GM12892 (cell line): ENCODE results near the gene PIP4K2A.

Source experiments
- DNase-seq: peaks from one replicate; pipeline ENCODE4 v3.0.0; 2011; ENCODE audit not compliant: insufficient read length
- FAIRE-seq: peaks from 2 replicates; lab custom pipeline; 2011; peaks lifted over from hg19 to GRCh38; lab: Jason Lieb, UNC
- POLR2A ChIP-seq: IDR thresholded peaks from 2 replicates; pipeline ENCODE4 v1.6.1; 2011; ENCODE audit warnings: low read depth, low read length, control low read depth
- POLR2AphosphoS5 ChIP-seq: IDR thresholded peaks from 2 replicates; pipeline ENCODE4 v1.6.1; 2011; ENCODE audit warnings: low read depth, low read length, control low read depth
- TAF1 ChIP-seq: IDR thresholded peaks from 2 replicates; pipeline ENCODE4 v1.6.1; 2011; ENCODE audit warnings: low read depth, mild to moderate bottlenecking, control low read depth, low read length, borderline replicate concordance

The PIP4K2A gene

DNA sequence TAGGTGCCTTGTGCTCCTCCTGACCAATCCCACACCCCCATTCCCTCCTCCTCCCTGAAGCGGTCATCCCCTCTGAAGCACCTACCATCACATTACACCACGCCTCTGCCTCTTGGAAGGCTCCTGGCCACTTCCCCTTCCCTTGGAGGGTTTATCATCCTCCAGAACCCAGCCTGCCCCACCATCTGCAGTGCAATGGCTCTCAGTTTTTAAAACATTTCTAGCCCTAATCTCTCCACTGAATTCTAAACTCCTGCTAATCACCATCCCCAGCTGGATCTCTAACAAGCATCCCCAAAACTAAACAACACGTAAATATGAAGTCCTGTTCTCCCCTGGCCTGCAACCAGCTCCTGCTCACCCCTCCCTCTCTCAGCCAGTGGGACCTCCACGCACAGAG is 70.6 kb downstream of the PIP4K2A start:
- FAIRE-seq (no peak), DNase-seq (no peak)
- TF ChIP-seq POLR2A: no peak
- TF ChIP-seq TAF1: no peak
- no peak for TF ChIP-seq POLR2AphosphoS5

DNA sequence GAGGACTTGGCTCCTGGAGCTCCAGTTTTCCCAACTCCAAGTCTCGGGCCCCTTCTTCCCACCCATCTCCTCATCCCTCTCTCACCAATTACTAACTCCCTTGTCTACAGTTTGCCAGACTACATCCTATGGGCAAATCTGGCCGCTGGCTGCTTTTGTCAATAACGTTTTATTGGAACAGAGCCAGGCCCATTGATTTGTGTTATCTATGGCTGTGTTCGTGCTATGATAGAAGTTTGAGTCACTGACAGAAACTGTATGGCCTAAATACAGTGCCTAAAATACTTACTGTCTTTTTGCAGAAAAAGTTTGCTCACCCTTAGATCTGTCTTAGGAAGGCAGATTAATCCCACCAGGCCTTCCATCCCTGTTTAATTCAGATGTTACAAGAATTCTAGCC is 71.3 kb downstream of the PIP4K2A start:
- no peak for FAIRE-seq
- DNase-seq: no peak
- TF ChIP-seq POLR2AphosphoS5: no peak
- no peak for TF ChIP-seq POLR2A
- TF ChIP-seq TAF1: no peak

DNA sequence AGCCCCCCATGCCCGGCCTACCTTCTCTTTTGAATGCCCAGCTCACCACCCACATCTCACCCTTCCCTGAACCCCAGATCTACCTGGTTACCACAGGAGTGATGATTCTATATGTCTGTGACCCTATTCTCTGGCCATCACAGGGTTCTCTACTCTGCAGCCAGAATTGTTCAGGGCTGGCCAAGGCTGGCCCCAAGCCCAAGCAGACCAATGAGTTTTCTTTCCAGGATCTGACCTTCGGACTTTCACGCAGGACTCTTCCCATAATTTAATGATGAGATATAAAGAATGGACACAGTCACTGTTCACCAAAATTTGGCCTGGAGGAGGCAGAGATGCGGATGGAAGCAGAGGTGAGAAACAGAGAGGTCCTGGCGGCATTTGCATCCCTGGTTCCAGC is 72.6 kb downstream of the PIP4K2A start:
- DNase-seq (no peak), FAIRE-seq (no peak)
- TF ChIP-seq POLR2A: no peak
- TF ChIP-seq TAF1: no peak

DNA sequence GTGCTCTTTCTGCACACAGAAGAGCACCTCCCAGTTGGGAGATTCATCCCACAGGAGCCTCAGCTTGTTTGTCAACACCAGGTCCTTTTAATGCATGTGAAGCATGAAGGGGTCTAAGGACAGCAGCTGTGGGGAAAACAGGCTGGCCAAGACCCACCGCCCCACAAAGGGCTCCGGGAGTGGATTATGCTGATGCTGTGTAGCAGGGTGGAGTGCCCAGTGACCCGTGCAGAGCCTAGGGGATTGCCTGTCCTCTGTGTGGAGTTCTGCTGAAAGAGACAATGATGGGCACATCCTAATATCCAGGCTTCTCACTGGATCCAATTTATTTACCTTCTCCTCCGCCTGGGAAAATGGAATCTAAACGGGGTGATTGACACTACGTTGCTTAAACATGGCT is 74.0 kb downstream of the PIP4K2A start:
- no peak for TF ChIP-seq POLR2AphosphoS5
- TF ChIP-seq TAF1: no peak
- no peak for TF ChIP-seq POLR2A
- no peak for DNase-seq
- no peak for FAIRE-seq

DNA sequence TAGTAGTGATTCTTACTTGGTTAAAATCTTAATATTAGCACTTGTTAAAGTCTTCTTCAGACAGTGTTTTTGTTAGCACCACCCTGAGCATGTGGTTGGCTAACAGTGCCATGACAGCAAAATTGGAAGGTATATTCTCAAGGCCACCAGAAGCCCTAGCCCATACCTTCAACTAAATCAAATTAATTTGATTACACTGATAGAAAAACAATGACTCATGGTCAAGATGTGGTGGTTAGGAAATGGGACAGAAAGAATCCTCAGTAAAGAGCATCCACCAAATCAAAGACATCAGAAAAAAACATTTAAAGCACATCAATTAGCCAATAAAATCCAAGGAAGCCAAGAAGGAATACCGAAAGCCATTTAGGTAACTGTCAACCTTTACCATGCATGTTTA is 75.5 kb downstream of the PIP4K2A start:
- no peak for FAIRE-seq
- DNase-seq: no peak
- TF ChIP-seq POLR2A: no peak
- no peak for TF ChIP-seq TAF1
- TF ChIP-seq POLR2AphosphoS5: no peak

DNA sequence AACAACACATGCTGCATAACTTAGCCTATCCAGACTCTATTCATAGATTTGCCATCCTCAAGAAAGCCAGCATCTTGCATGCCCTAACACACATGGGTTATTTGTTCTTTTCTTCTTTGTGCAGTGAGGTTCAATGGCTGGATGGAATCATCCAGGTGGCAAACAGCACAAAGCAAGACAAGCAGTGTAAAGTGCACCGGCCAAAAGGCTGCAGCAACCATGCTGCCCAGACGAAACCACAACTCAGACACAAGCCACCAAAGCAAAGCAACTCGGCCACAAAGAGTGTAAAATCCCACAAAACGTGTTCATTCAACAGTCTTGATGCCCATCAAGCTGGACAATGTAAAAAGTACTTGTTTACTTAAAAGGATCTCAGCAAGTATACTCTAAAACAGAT is 76.9 kb downstream of the PIP4K2A start:
- no peak for DNase-seq
- peak; percentile 87 for FAIRE-seq
- TF ChIP-seq POLR2AphosphoS5 (no peak), POLR2A (no peak), TAF1 (no peak)

DNA sequence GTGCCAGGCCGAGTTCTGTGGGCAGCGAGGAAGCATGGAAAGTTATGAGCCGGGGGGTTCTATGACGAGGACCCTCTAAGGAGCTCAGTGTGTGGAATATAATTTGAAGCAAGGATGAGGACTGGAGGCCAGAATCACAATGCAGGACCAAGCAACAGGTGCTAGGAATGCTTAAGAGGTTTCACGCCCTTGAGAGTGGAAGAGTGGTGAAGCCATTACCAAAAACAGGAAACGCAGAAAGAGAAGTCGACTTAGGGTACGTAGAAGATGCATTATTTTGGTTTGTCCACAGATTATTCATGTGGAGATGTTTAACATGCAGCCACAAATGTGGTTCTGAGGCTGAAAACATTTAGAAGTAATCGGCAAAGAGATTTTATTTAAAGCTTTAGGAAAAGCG is 78.7 kb downstream of the PIP4K2A start:
- no peak for DNase-seq
- TF ChIP-seq POLR2A: no peak
- TF ChIP-seq POLR2AphosphoS5: no peak
- no peak for TF ChIP-seq TAF1
- peak; percentile 30 for FAIRE-seq

DNA sequence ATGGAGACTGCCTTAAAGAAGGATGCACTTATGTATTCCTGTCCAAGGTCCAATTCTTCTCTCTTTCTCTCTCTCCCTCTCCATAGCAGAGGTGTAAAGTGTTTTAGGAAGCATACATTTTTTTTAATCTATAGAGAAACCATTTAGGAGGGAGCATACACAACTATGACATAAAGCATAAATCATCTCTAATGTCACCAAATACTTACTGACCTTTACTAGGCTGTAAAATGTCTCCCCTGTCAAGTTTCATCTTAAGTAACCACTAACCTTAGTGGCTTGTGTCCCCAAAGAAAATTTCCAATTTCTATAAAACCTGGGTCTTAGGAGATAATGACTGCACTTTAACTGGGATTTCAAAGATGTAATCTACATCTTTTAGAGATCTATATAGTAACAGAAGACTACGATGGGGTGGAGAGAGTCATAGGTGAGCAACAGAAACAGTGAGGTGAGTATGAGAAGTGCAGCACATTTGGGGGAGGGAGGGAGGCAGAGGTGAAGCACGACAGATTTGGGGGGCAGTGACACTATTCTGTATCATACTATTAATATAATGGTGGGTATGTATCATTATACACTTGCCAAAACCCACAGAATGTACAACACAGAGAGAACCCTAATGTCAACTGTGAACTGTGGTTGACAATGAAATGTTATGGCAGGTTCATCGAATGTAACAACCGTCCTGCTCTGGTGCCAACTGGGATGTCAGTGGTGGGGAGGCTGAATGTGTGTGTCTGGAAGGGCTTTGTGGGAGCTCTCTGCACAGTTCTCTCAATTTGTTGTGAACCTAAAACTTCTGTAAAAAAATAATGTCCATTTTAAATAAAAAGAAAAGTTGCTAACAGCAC is 79.5 kb downstream of the PIP4K2A start:
- FAIRE-seq: no peak
- DNase-seq: no peak
- TF ChIP-seq TAF1: no peak
- TF ChIP-seq POLR2AphosphoS5: no peak
- no peak for TF ChIP-seq POLR2A

DNA sequence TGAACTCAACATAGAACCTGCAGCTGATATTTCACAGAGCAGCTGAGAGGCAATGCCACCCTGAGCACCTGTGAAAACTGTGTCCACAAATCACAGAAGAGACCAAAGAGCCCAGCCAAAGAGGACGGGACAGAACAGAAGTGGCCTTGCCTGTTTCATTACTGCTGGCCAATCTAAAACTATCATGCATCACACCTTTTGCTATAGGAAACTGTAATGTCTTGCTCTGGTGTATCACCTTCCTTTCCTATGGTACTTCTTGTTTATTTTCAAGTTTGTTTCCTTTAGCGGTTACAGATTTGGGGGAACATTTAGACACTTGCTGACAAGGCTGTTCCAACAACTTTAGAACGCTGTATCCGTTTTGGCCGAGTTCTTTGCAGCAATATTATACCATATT is 80.3 kb downstream of the PIP4K2A start:
- DNase-seq (no peak), FAIRE-seq (peak; percentile 61)
- TF ChIP-seq POLR2A: no peak
- TF ChIP-seq POLR2AphosphoS5: no peak
- TF ChIP-seq TAF1: no peak

DNA sequence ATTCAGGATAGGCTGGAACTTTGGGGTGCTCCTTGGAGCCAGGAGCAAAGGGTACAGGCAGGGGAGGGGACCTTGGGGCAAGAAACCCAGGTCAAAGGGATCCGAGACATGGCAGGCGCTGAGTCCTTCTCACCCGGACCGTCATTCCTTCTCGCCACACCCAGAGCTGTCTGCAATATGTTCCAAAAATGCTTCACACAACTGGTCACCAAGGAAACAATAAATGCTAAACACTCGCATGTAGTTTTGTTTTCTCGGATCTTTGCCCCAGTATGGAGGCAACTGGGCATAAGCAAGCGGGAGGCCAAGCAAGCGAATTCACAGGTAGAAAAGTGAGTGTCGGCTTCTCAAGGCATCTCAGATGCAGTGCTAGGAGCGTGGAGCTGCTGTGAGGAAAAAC is 80.8 kb downstream of the PIP4K2A start:
- TF ChIP-seq POLR2A (no peak), POLR2AphosphoS5 (no peak), TAF1 (no peak)
- FAIRE-seq (no peak), DNase-seq (no peak)

DNA sequence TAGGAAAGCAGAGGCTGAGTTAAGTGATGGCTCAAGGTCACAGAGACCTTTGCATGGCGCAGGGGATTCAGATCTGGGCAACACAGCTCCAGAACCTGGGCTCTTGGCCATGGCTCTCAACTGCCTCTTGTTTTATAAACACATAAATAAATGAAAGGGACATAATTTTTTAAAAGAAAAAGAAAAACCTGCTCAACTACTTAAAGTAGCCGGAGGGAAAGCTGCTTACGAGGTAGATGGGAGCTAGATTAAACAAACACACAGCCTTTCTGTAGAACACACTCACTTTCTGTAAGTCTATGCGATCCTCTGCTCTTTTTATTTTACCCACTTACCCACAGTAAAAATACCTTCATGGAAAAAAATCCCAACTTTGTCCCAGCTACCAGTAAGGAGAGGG is 81.3 kb downstream of the PIP4K2A start:
- TF ChIP-seq POLR2AphosphoS5 (no peak), POLR2A (no peak), TAF1 (no peak)
- DNase-seq (no peak), FAIRE-seq (no peak)

DNA sequence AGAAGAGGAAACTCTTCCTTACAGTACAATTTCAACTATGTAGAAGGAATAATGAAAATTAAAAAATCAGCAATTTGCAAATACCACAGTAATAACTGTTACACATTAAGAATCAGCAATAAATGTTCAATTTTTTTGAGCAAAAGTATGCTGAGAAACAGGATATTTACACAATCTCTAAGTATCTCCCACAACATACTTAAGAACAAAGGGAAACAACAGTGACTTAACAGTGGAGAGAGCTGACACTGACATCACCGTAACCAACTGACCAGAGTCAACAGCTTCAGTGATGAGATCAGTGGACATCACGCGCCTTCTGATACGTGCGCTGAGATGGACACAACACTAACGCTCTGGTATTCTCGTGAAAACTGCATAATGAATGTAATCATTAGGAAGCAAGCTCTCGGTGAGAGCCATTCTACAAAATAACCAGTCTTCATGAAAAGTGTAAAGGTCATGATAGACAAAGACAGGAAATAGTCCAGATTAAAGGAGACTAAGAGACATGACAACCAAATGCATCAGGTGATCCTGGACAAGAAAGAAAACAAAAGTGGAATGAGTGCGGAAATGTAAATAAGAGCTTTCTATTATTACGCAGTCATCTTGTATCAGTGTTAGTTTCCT is 82.6 kb downstream of the PIP4K2A start:
- FAIRE-seq (peak; percentile 82), DNase-seq (no peak)
- TF ChIP-seq TAF1 (no peak), POLR2AphosphoS5 (no peak), POLR2A (no peak)
